Lung (tissue), 16 donors: Measurements from ENCODE around the gene SQOR. TPM values are rescaled to one million over a fixed set of nuclear protein-coding genes. Genes with fewer than 3 reads are reported as not detected.

ENCODE experiments used
- ATAC-seq: fragments of 200-7000 bp; cut with Tn5 transposase; one replicate; pipeline ENCODE4 v1.9.1; 2020; ENCODE audit warnings: moderate number of reproducible peaks; ENCODE audit not compliant: insufficient read depth, low FRiP score
- DNase-seq, 3 donors: peaks; one replicate each; pipeline ENCODE4 v3.0.0-alpha.2; 2013 to 2017
- H3K27ac ChIP-seq, 2 donors: one replicate each; pipeline ENCODE4 v1.5.1; 2013; ENCODE audit warnings: mild to moderate bottlenecking in 2 of 2, moderate library complexity in 2 of 2, control low read depth in 1 of 2, inconsistent platforms in 1 of 2, low read depth in 1 of 2, low read length in 1 of 2
- H3K27me3 ChIP-seq, 3 donors: one replicate each; pipeline ENCODE4 v1.5.1; 2013; ENCODE audit warnings: low read length in 2 of 3; ENCODE audit not compliant: control insufficient read depth in 3 of 3, insufficient read depth in 3 of 3
- H3K36me3 ChIP-seq, 4 donors: one replicate each; pipeline ENCODE4 v1.5.1; 2013; ENCODE audit warnings: low read length in 4 of 4, mild to moderate bottlenecking in 1 of 4, moderate library complexity in 1 of 4; ENCODE audit not compliant: control insufficient read depth in 4 of 4, insufficient read depth in 4 of 4
- H3K4me1 ChIP-seq, 5 donors: one replicate each; pipeline ENCODE4 v1.5.1; 2013; ENCODE audit warnings: low read length in 5 of 5, mild to moderate bottlenecking in 2 of 5, moderate library complexity in 1 of 5; ENCODE audit not compliant: control insufficient read depth in 5 of 5, insufficient read depth in 5 of 5
- H3K4me3 ChIP-seq: one replicate; pipeline ENCODE4 v1.5.1; 2013; ENCODE audit warnings: mild to moderate bottlenecking, control low read depth, moderate library complexity
- H3K9ac ChIP-seq, 2 donors: one replicate each; pipeline ENCODE4 v1.5.1; 2013; ENCODE audit warnings: low read length in 2 of 2, control low read depth in 1 of 2; ENCODE audit not compliant: insufficient read depth in 1 of 2
- H3K9me3 ChIP-seq, 4 donors: one replicate each; pipeline ENCODE4 v1.5.1; 2013; ENCODE audit warnings: low read length in 3 of 4, mild to moderate bottlenecking in 1 of 4, moderate library complexity in 1 of 4; ENCODE audit not compliant: control insufficient read depth in 4 of 4, insufficient read depth in 3 of 4
- WGBS, 2 donors: extraction: QIAGEN DNeasy Blood & Tissue Kit; methylation state at CpG; one replicate each; pipeline ENCODE4 v1.1.7; 2013; 5-methylcytosine and 5-hydroxymethylcytosine counted together
- long read RNA-seq, 5 donors: transcript quantifications; one replicate each; lab custom pipeline, GENCODE V29; 2026
- polyA plus RNA-seq, 2 donors: library from polyadenylated mRNA; stranded (reverse); fragments of 200-250 nt; gene quantifications; one replicate each; pipeline ENCODE4 v1.2.1, GENCODE V29; 2013
- total RNA-seq, 2 donors: library from RNA; depleted of rRNA in 1 of 2; stranded (reverse); fragments of >200 nt in 1 of 2; gene quantifications; one replicate each; pipeline ENCODE4 v1.2.1, GENCODE V29; 2014 to 2021
- TF ChIP-seq, protein P1 (sequence below): IDR thresholded peaks from 2 replicates; pipeline ENCODE4 v1.5.1; 2012; ENCODE audit warnings: mild to moderate bottlenecking; ENCODE audit errors: control extremely low read depth, extremely low read depth
- donor health status: control.
- donor health status: control.
- donor health status: Bipolar disorder and iron deficiency.
- donor health status: healthy.
- donor health status: DM: yes; HTN: yes; CAD: no.

Gene SQOR
- 100 to 1,000 TPM in 1 of 2 donors, 10 to 100 TPM in 1; 53.9 to 115 TPM for total RNA-seq
- 100 to 1,000 TPM in 1 of 2 donors, 10 to 100 TPM in 1; 83.7 to 157 TPM for polyA plus RNA-seq
- long read RNA-seq, donor 1, partial matches to known transcripts: 0 of 1 reads
- long read RNA-seq, donor 1, other reads (novel, unspliced or antisense): 0 of 1 reads
- long read RNA-seq, donor 2: 0 reads
- long read RNA-seq, donor 3, partial matches to known transcripts: 0 of 1 reads
- long read RNA-seq, donor 3, other reads (novel, unspliced or antisense): 0 of 1 reads
- long read RNA-seq, donor 4, partial matches to known transcripts: 0 of 1 reads
- long read RNA-seq, donor 4, other reads (novel, unspliced or antisense): 0 of 1 reads
- long read RNA-seq, donor 5, partial matches to known transcripts: 5 of 6 reads
- long read RNA-seq, donor 5, other reads (novel, unspliced or antisense): 0 of 6 reads

DNA sequence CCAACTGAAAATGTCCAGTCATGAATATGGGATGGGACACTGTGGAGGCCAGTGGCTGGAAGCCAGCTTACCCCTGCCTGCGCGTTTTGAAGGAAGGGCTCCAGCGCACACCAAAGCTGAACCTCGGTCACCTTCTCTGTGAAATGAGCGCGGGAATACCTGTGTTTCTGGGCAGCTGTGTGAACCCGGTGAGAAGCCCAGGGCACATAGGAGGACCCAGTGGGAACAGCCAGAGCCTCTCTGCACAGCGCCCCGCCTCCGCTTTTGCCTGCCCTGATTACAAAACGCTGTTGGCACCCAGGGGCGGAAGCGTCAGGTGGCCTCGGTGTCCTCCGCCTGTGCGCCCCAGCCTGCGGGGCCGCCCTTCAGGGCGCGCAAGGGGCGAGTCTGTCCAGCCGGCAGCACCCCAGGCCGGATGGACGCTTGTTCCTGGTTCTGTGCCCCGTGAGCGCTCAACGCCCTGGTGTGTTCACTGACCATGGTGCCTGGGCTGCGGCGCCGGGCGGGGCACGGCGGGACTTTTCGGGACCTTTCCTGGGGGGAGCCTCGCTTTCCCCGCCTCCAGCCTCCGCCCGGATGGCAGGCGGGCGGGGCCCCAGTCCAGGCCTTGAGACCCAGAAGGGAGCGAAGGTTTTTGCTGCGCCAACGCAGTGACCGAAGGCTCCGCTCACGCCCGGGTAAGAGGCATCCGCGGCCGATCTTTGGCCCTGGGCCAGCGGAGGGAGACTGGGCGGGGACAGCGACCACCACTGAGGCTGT, at the start of gene SQOR:
Gene SQOR, plus strand, starts transcription at position 598 of the 759 bp plus-strand sequence. CDS start 23,895 bp downstream, outside the sequence.
- H3K4me1 ChIP-seq: peaks cover 5 to 14% (median 8%) of the 10 kb centered on the region in 5 donors
- 1% methylated on average over 47 to 53 of the region's 53 CpGs for WGBS, 2 donors

DNA sequence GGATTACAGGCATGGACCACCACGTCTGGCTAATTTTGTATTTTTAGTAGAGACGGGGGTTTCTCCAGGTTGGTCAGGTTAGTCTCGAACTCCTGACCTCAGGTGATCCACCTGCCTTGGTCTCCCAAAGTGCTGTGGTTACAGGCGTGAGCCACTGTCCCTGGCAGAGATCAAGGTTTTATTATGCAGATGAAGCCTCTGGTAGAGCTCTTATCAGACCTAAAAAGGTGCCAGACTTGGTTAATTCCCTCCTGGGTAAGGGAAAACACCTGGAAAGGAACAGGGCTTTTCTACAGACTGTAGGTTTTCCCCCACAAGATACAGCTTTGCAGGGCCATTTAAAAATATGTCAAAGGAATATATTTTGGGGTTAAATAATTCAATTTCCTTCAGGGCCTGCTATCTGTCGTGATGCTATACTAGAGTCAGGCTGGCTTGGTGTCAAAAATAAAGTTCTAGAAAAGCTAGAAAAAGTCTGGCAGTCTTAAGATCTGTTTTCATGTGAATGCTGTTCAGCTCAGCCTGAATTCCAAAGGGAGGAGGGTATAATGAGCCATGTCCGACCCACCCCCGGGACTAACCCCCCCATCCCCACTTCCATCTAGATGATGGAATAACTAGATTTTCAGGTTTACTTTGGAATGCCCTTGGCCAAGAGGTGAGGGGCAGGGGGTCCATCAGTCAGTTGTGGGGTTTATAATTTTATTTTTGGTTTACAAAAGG, 49.6 kb upstream of the SQOR start:
- DNase-seq (peak in 2 of 3 donors; percentile 17 to 45), ATAC-seq (no peak)
- 77 to 87% methylated on average over 7 of the region's 7 CpGs for WGBS, 2 donors
- no peak overlapping the region for H3K9ac ChIP-seq
- H3K36me3 ChIP-seq: peaks cover 0 to 8% (median 0%) of the 10 kb centered on the region in 4 donors
- no peak overlapping the region for H3K4me3 ChIP-seq
- H3K9me3 ChIP-seq: no peaks in the 10 kb centered on the region
- H3K27me3 ChIP-seq: no peaks in the 10 kb centered on the region
- TF ChIP-seq, protein P1, sequence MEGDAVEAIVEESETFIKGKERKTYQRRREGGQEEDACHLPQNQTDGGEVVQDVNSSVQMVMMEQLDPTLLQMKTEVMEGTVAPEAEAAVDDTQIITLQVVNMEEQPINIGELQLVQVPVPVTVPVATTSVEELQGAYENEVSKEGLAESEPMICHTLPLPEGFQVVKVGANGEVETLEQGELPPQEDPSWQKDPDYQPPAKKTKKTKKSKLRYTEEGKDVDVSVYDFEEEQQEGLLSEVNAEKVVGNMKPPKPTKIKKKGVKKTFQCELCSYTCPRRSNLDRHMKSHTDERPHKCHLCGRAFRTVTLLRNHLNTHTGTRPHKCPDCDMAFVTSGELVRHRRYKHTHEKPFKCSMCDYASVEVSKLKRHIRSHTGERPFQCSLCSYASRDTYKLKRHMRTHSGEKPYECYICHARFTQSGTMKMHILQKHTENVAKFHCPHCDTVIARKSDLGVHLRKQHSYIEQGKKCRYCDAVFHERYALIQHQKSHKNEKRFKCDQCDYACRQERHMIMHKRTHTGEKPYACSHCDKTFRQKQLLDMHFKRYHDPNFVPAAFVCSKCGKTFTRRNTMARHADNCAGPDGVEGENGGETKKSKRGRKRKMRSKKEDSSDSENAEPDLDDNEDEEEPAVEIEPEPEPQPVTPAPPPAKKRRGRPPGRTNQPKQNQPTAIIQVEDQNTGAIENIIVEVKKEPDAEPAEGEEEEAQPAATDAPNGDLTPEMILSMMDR: no peak
- peaks cover 2 to 30% (median 19%) of the 10 kb centered on the region in 5 donors for H3K4me1 ChIP-seq
- no peak overlapping the region for H3K27ac ChIP-seq

More for the DNA sequence above, at the start of gene SQOR:
- H3K4me3 ChIP-seq: peak within 1 kb of the TSS; percentile 68
- DNase-seq (peak; percentile 64 to 74 (median 74)), ATAC-seq (peak; percentile 89)
- TF ChIP-seq, protein P1: no peak
- H3K27ac ChIP-seq: peak within 1 kb of the TSS; percentile 63 to 97
- peak within 1 kb of the TSS; percentile 13 to 28 for H3K9ac ChIP-seq
- H3K36me3 ChIP-seq: no peaks in the 10 kb centered on the region
- H3K9me3 ChIP-seq: no peaks in the 10 kb centered on the region
- peaks cover 0 to 3% (median 0%) of the 10 kb centered on the region in 3 donors for H3K27me3 ChIP-seq

DNA sequence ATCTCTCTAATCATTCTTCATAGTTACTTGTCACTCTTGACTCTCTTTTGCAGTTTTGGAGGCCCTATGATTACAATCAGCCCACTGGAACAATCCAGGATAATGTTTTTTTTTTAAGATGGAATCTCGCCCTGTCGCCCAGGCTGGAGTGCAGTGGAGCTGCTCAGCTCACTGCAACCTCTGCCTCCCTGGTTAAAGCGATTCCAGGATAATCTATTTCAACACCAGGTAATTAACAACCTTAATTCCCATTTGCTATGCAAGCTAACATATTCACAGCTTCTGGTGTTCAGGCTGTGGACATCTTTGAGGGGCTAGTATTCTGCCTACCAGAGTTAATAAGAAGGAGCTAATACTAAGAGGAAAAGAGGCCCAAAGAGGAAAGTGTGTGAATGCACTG, 48.7 kb upstream of the SQOR start:
- Histone ChIP-seq H3K9ac (peak overlapping the region; percentile 98 to 99), H3K4me3 (peak overlapping the region; percentile 62), H3K27ac (peak overlapping the region; percentile 93 to 96), H3K9me3 (no peaks in the 10 kb centered on the region), H3K27me3 (no peaks in the 10 kb centered on the region), H3K4me1 (peaks cover 2 to 30% (median 19%) of the 10 kb centered on the region in 5 donors), H3K36me3 (peaks cover 0 to 8% (median 0%) of the 10 kb centered on the region in 4 donors)
- WGBS, 2 donors: 75 to 84% methylated on average over 3 of the region's 3 CpGs
- no peak for ATAC-seq
- TF ChIP-seq, protein P1: no peak
- no peak for DNase-seq
